HepG2 (cell line): Measurements from ENCODE around the gene PTPN22. TPM values are rescaled to one million over a fixed set of nuclear protein-coding genes. Genes with fewer than 3 reads are reported as not detected.

Experiments used
- ATAC-seq: fragments of 200-7000 bp; cut with Tn5 transposase; 3 replicates; pipeline ENCODE4 v1.9.1; 2020; ENCODE audit warnings: mild to moderate bottlenecking, moderate library complexity
- BruUV-seq: library from RNA; stranded (reverse); fragments of 400-500 nt; replicated peaks from 2 replicates; lab custom pipeline; 2021; lab: Mats Ljungman, UMichigan
- CTCF ChIA-PET: fragments of 300-600 bp; formaldehyde crosslinking; extraction: SDS; loops from one replicate; lab custom pipeline; 2021; ENCODE audit warnings: low total read pairs, inconsistent platforms, low intra/inter-chr PET ratio; lab: Yijun Ruan, JAX
- POLR2A ChIA-PET: fragments of 350-600 bp; sonication (Branson Sonifier 250); formaldehyde crosslinking; loops from one replicate; lab custom pipeline; 2020; ENCODE audit warnings: antibody characterized with exemption, inconsistent platforms; lab: Yijun Ruan, JAX
- DNase-seq: peaks from one replicate; pipeline ENCODE4 v3.0.0-alpha.2; 2015; ENCODE audit warnings: low spot score
- FAIRE-seq: peaks from 3 replicates; lab custom pipeline; 2011; peaks lifted over from hg19 to GRCh38; lab: Jason Lieb, UNC
- H2AFZ ChIP-seq: one replicate; pipeline ENCODE4 v1.6.1; 2011; ENCODE audit warnings: low read length, inconsistent platforms
- H3K27ac ChIP-seq: fragments of 300-600 bp; 3 replicates; pipeline ENCODE4 v1.8.0; 2011; ENCODE audit warnings: mixed run types, mild to moderate bottlenecking, mixed read lengths, low read length, inconsistent platforms; ENCODE audit not compliant: insufficient read depth; ENCODE audit errors: extremely low read length
- H3K27me3 ChIP-seq, 2 experiments: fragments of 200-600 bp in 1 of 2; 2 replicates in 1 of 2; 3 replicates in 1 of 2; pipeline versions ENCODE4 v1.6.0 to v1.8.0; 2011; ENCODE audit warnings: low read length in 2 of 2, mild to moderate bottlenecking in 2 of 2, moderate library complexity in 2 of 2, inconsistent platforms in 1 of 2; ENCODE audit not compliant: insufficient read depth in 2 of 2, control insufficient read depth in 1 of 2
- H3K36me3 ChIP-seq, 2 experiments: fragments of 200-600 bp in 1 of 2; replicated peaks in 1 of 2; 2 replicates in 1 of 2; 3 replicates in 1 of 2; pipeline versions ENCODE4 v1.5.1 to v1.8.0; 2011; ENCODE audit warnings: low read length in 2 of 2, inconsistent platforms in 1 of 2; ENCODE audit not compliant: insufficient read depth in 2 of 2, control insufficient read depth in 1 of 2
- H3K4me1 ChIP-seq: 2 replicates; pipeline ENCODE4 v1.5.1; 2012; ENCODE audit warnings: low read length, inconsistent platforms; ENCODE audit not compliant: insufficient read depth
- H3K4me2 ChIP-seq: 2 replicates; pipeline ENCODE4 v1.6.0; 2011; ENCODE audit warnings: low read depth, low read length, inconsistent platforms
- H3K4me3 ChIP-seq, 3 experiments: fragments of 200-600 bp in 1 of 3; sonication (generic), shearing (Covaris generic) in 1 of 3; replicated peaks in 1 of 3; 2 replicates each; pipeline ENCODE4 v1.5.1; 2011 to 2016; ENCODE audit warnings: low read length in 3 of 3, inconsistent platforms in 2 of 3, low read depth in 2 of 3, mild to moderate bottlenecking in 2 of 3, control low read depth in 1 of 3, mixed read lengths in 1 of 3; ENCODE audit not compliant: insufficient read depth in 1 of 3
- H3K79me2 ChIP-seq: one replicate; pipeline ENCODE4 v1.6.1; 2011; ENCODE audit warnings: low read length, inconsistent platforms; ENCODE audit not compliant: insufficient read depth
- H3K9ac ChIP-seq: 2 replicates; pipeline ENCODE4 v1.6.0; 2011; ENCODE audit warnings: mild to moderate bottlenecking, low read depth, low read length, inconsistent platforms; ENCODE audit not compliant: insufficient read depth
- H3K9me3 ChIP-seq: 2 replicates; pipeline ENCODE4 v1.5.1; 2012; ENCODE audit warnings: mild to moderate bottlenecking, low read length
- H4K20me1 ChIP-seq: 2 replicates; pipeline ENCODE4 v1.6.0; 2011; ENCODE audit warnings: inconsistent platforms, mild to moderate bottlenecking, low read length, moderate library complexity; ENCODE audit not compliant: insufficient read depth
- AFF4 ChIP-seq: sonication (generic); formaldehyde crosslinking; IDR thresholded peaks from 2 replicates; pipeline ENCODE4 v1.4.0; 2020; ENCODE audit warnings: missing genetic modification reagents
- DMTF1 ChIP-seq: sonication (generic); formaldehyde crosslinking; IDR thresholded peaks from 2 replicates; pipeline ENCODE4 v1.4.0; 2020; ENCODE audit warnings: mild to moderate bottlenecking, missing genetic modification reagents
- MED8 ChIP-seq: sonication (generic); formaldehyde crosslinking; IDR thresholded peaks from 2 replicates; pipeline ENCODE4 v1.8.1; 2023; ENCODE audit warnings: mild to moderate bottlenecking, missing genetic modification reagents; ENCODE audit not compliant: insufficient replicate concordance
- NAIF1 ChIP-seq: sonication (generic); formaldehyde crosslinking; IDR thresholded peaks from 2 replicates; pipeline ENCODE4 v1.5.0; 2020; ENCODE audit warnings: mild to moderate bottlenecking, missing genetic modification reagents, borderline replicate concordance
- ZFP82 ChIP-seq: sonication (generic); formaldehyde crosslinking; IDR thresholded peaks from 2 replicates; pipeline ENCODE4 v1.5.1; 2020; ENCODE audit warnings: mild to moderate bottlenecking, missing genetic modification reagents, borderline replicate concordance
- ZKSCAN1 ChIP-seq: fragments of 150-350 bp; IDR thresholded peaks from 2 replicates; pipeline ENCODE4 v1.6.1; 2014; ENCODE audit warnings: low read length
- ZNF446 ChIP-seq: sonication (generic); formaldehyde crosslinking; IDR thresholded peaks from 2 replicates; pipeline ENCODE4 v1.5.0; 2020; ENCODE audit warnings: mild to moderate bottlenecking, missing genetic modification reagents
- in situ Hi-C: cut with HindIII; loops from 2 replicates; pipeline ENCODE4 v1.10.0; 2017; ENCODE audit warnings: low pct_unique_long_range_greater_than_20kb; ENCODE audit not compliant: extremely low pct_ligation_motif_present
- intact Hi-C: fragments of 100-400 bp; cut with micrococcal nuclease; formaldehyde crosslinking; loops from one replicate; pipeline ENCODE4 v1.10.0; 2022; ENCODE audit not compliant: unreplicated experiment
- polyA plus RNA-seq, 8 experiments: library from polyadenylated mRNA; depleted of rRNA in 3 of 8; stranded (reverse) in 7 of 8; unstranded in 1 of 8; fragments of >200 nt; fragmentation: Illumina TruSeq in 4 of 8; extraction: Trizol in 4 of 8; gene quantifications; 2 replicates each; pipeline versions ENCODE4 v1.2.1 to v1.2.3, GENCODE V29; 2011 to 2016; ENCODE audit warnings: low read depth in 4 of 8, missing spikeins in 1 of 8, mixed read lengths in 1 of 8; ENCODE audit not compliant: insufficient read depth in 1 of 8
- total RNA-seq, 5 experiments: library from RNA; depleted of rRNA; stranded (reverse); fragments of >200 nt; fragmentation: Illumina TruSeq; extraction: Trizol; gene quantifications; 2 replicates each; pipeline ENCODE4 v1.2.3, GENCODE V29; 2016; ENCODE audit warnings: low read depth in 1 of 5

The PTPN22 gene
- total and polyA plus RNA-seq, 2 of the 13 experiments (the other 11 are each of a cell fraction or from before 2014, with no cell fraction given), result not detected

GRCh38 chr1:113850127-113850796 is 21.2 kb downstream of the PTPN22 start (continued):
- no peak for TF ChIP-seq ZFP82
- TF ChIP-seq DMTF1, result no peak
- no peak for TF ChIP-seq ZNF446 (CRISPR knock-in tag)
- no peak for TF ChIP-seq MED8 (CRISPR knock-in tag)

- H3K9me3 ChIP-seq, result no peaks in the 10 kb centered on the region
- CTCF ChIA-PET, result no interaction called here
- no peak for ATAC-seq
- H3K27ac ChIP-seq, result no peak overlapping the region
- no peaks in the 10 kb centered on the region for H3K79me2 ChIP-seq
- in situ Hi-C loops, result loop anchor here (25.0 kb wide), 1 partner anchor 438 kb away; no protein-coding TSS in a partner anchor
- H3K27me3 ChIP-seq, result no peaks in the 10 kb centered on the region
- H3K9ac ChIP-seq, result no peak overlapping the region
- H3K4me1 ChIP-seq, result no peaks in the 10 kb centered on the region
- no peak for DNase-seq
- no peak overlapping the region for H2AFZ ChIP-seq
- TF ChIP-seq AFF4 (CRISPR knock-in tag) (no peak), ZKSCAN1 (no peak), NAIF1 (CRISPR knock-in tag) (no peak)
- no peaks in the 10 kb centered on the region for H4K20me1 ChIP-seq
- no peaks in the 10 kb centered on the region for H3K36me3 ChIP-seq
- POLR2A ChIA-PET, result no interaction called here
- no peak for FAIRE-seq
- no TSS peak for BruUV-seq
- no peak overlapping the region for H3K4me3 ChIP-seq
- intact Hi-C loops, result no loop called here
- H3K4me2 ChIP-seq, result no peak overlapping the region
Observed at GRCh38 chr1:113849072-113849471, 22.4 kb downstream of the PTPN22 start.
